ENCODE data around the gene DDI2. TPM values are rescaled to one million over a fixed set of nuclear protein-coding genes. Genes with fewer than 3 reads are reported as not detected.
A peak's percentile ranks its signal among the peaks of the same experiment; 100 is the strongest.

DDI2 gene
- total and polyA plus RNA-seq, 9 of the 15 experiments (the other 6 are each of a cell fraction or from before 2014, with no cell fraction given) = 6.5 to 48.4 (median 21.2) TPM

GRCh38 chr1:15705184-15705566 is 87.9 kb downstream of the DDI2 start:
- H3K4me2 ChIP-seq (ENCODE audit: insufficient read depth, low read length) = no peak overlapping the region
- TF ChIP-seq MAFK (IDR thresholded peaks at IDR 0.05; ENCODE audit: low read length) = 0 out of 2 replicates have a peak, but pooled peaks have one; percentile 26
- TF ChIP-seq C11orf30 (IDR thresholded peaks at IDR 0.05; ENCODE audit: low read depth) = peak; percentile 59; the same call in 1 of the 2 replicates
- TF ChIP-seq TOE1 (IDR thresholded peaks at IDR 0.05; ENCODE audit: borderline replicate concordance) = no peak
- no peak for TF ChIP-seq TOE1 (CRISPR knock-in tag; IDR thresholded peaks at IDR 0.05; ENCODE audit: borderline replicate concordance, low read depth)
- 0 out of 2 replicates have a peak, but pooled peaks have one; percentile 35 for TF ChIP-seq MAFF (IDR thresholded peaks at IDR 0.05; ENCODE audit: low read length)
- peak; percentile 78 for TF ChIP-seq ZNF316 (IDR thresholded peaks at IDR 0.05)
- peak; percentile 44 for TF ChIP-seq MAFG (tag; conservative IDR thresholded peaks at IDR 0.05)
- peaks cover 55% of the 10 kb centered on the region for H3K79me2 ChIP-seq (ENCODE audit: control insufficient read depth, insufficient read depth, low read length)
- 93% methylated on average over 11 of the region's 11 CpGs for WGBS (ENCODE audit: insufficient coverage, low coverage, missing lambda C conversion rate)
- in situ Hi-C loops (cut with MboI) = no loop called here
- ChIA-PET POLR2A (interaction anchor here (0.9 to 1.1 kb wide), 2 partner anchors 9 to 36 kb away, joined by 3 to 5 read pairs; no protein-coding TSS in a partner anchor), CTCF (ENCODE audit: low intra/inter-chr PET ratio) (no interaction called here)
- no peaks in the 10 kb centered on the region for H3K9me1 ChIP-seq (ENCODE audit: control insufficient read depth, insufficient read depth, low read length)
- H3K4me1 ChIP-seq (replicated peaks in 1 of 2; ENCODE audit: control insufficient read depth in 2 of 2, insufficient read depth in 2 of 2, low read length in 2 of 2) = peaks cover 0 to 11% of the 10 kb centered on the region in 2 experiments; a peak in 2 of 5 replicates
- FAIRE-seq (no peak), ATAC-seq (no peak), DNase-seq (ENCODE audit: extremely low read depth in 1 of 4, low spot score in 3 of 4) (no peak)
- H3K9me3 ChIP-seq (replicated peaks; ENCODE audit: control insufficient read depth, insufficient read depth, low read depth, low read length) = no peaks in the 10 kb centered on the region
- H3K27ac ChIP-seq (ENCODE audit: extremely low read depth, low read depth, low read length) = no peak overlapping the region
- BruUV-seq (replicated peaks) = no TSS peak
- no peaks in the 10 kb centered on the region for H3K27me3 ChIP-seq (ENCODE audit: control insufficient read depth in 2 of 2, insufficient read depth in 2 of 2, low read length in 2 of 2)
- no peak overlapping the region for H3K4me3 ChIP-seq
- no peak overlapping the region for H2AFZ ChIP-seq (ENCODE audit: low read depth, low read length)
- H4K20me1 ChIP-seq (replicated peaks; ENCODE audit: control insufficient read depth, insufficient read depth, low read length) = peaks cover 7% of the 10 kb centered on the region
- peaks cover 24% of the 10 kb centered on the region; the same call in 2 of the 3 replicates for H3K36me3 ChIP-seq (ENCODE audit: control insufficient read depth, insufficient read depth, low read length)
- H3K9ac ChIP-seq (ENCODE audit: insufficient read depth in 1 of 2, low read depth in 2 of 2, low read length in 2 of 2) = no peak overlapping the region
- intact Hi-C loops (cut with micrococcal nuclease) = no loop called here

- DNase-seq (ENCODE audit: extremely low read depth in 1 of 4, low spot score in 3 of 4) (no peak), ATAC-seq (no peak), FAIRE-seq (no peak)
- peaks cover 0 to 11% of the 10 kb centered on the region in 2 experiments; a peak in 2 of 5 replicates for H3K4me1 ChIP-seq (replicated peaks in 1 of 2; ENCODE audit: control insufficient read depth in 2 of 2, insufficient read depth in 2 of 2, low read length in 2 of 2)
- CTCF ChIA-PET (ENCODE audit: low intra/inter-chr PET ratio) = no interaction called here
- peaks cover 54% of the 10 kb centered on the region for H3K79me2 ChIP-seq (ENCODE audit: control insufficient read depth, insufficient read depth, low read length)
- BruUV-seq (replicated peaks) = no TSS peak
- no peak overlapping the region for H3K4me2 ChIP-seq (ENCODE audit: insufficient read depth, low read length)
- POLR2A ChIA-PET = interaction anchor here (0.6 to 1.2 kb wide), 3 partner anchors 13 to 56 kb away, joined by 3 to 4 read pairs (median 4); no protein-coding TSS in a partner anchor
- H3K9ac ChIP-seq (ENCODE audit: insufficient read depth in 1 of 2, low read depth in 2 of 2, low read length in 2 of 2) = no peak overlapping the region
- H4K20me1 ChIP-seq (replicated peaks; ENCODE audit: control insufficient read depth, insufficient read depth, low read length) = peaks cover 4% of the 10 kb centered on the region
- no peak overlapping the region for H3K27ac ChIP-seq (ENCODE audit: extremely low read depth, low read depth, low read length)
- 85% methylated on average over 7 of the region's 7 CpGs for WGBS (ENCODE audit: insufficient coverage, low coverage, missing lambda C conversion rate)
- no peaks in the 10 kb centered on the region for H3K27me3 ChIP-seq (ENCODE audit: control insufficient read depth in 2 of 2, insufficient read depth in 2 of 2, low read length in 2 of 2)
- in situ Hi-C loops (cut with MboI) (no loop called here), intact Hi-C loops (cut with micrococcal nuclease) (no loop called here)
- peaks cover 24% of the 10 kb centered on the region; the same call in 2 of the 3 replicates for H3K36me3 ChIP-seq (ENCODE audit: control insufficient read depth, insufficient read depth, low read length)
- no peak overlapping the region for H3K4me3 ChIP-seq
- H3K9me1 ChIP-seq (ENCODE audit: control insufficient read depth, insufficient read depth, low read length) = no peaks in the 10 kb centered on the region
- no peak overlapping the region for H2AFZ ChIP-seq (ENCODE audit: low read depth, low read length)
- H3K9me3 ChIP-seq (replicated peaks; ENCODE audit: control insufficient read depth, insufficient read depth, low read depth, low read length) = no peaks in the 10 kb centered on the region
- TF ChIP-seq ZNF408 (CRISPR knock-in tag; IDR thresholded peaks at IDR 0.05; ENCODE audit: low read depth) (no peak), KAT8 (IDR thresholded peaks at IDR 0.05; ENCODE audit: low read depth) (no peak), PCBP2 (IDR thresholded peaks at IDR 0.05; ENCODE audit: low read depth, low read length, poor library complexity, severe bottlenecking) (no peak), ZNF347 (CRISPR knock-in tag; IDR thresholded peaks at IDR 0.05; ENCODE audit: low read depth) (no peak), AFF4 (CRISPR knock-in tag; IDR thresholded peaks at IDR 0.05) (no peak), SPI1 (IDR thresholded peaks at IDR 0.05; ENCODE audit: borderline replicate concordance, low read depth, low read length) (no peak), ZNF354B (CRISPR knock-in tag; IDR thresholded peaks at IDR 0.05) (no peak)
Measured at GRCh38 chr1:15706751-15707150, 89.5 kb downstream of the DDI2 start.
